Activated naive CD4-positive, alpha-beta T cell treated with anti-CD3 and anti-CD28 coated beads, Interleukin-2, amount 50 U/mL, for 24 hours (primary cell): Measurements from ENCODE around the gene TUG1.
A peak's percentile ranks its signal among the peaks of the same experiment; 100 is the strongest.

Source experiments
- H3K27ac Mint-ChIP-seq: one replicate; pipeline ENCODE4 v1.8.0; 2021; ENCODE audit warnings: mild to moderate bottlenecking, mixed read lengths
- H3K27me3 Mint-ChIP-seq: one replicate; pipeline ENCODE4 v1.8.0; 2021; ENCODE audit warnings: mixed read lengths
- H3K36me3 Mint-ChIP-seq: one replicate; pipeline ENCODE4 v1.8.0; 2021; ENCODE audit warnings: mixed read lengths
- H3K4me1 Mint-ChIP-seq: one replicate; pipeline ENCODE4 v1.8.0; 2021; ENCODE audit warnings: mixed read lengths
- H3K4me3 Mint-ChIP-seq: one replicate; pipeline ENCODE4 v1.8.0; 2021; ENCODE audit warnings: mild to moderate bottlenecking, mixed read lengths
- H3K9me3 Mint-ChIP-seq: one replicate; pipeline ENCODE4 v1.8.0; 2021; ENCODE audit warnings: mixed read lengths

TUG1 gene

DNA sequence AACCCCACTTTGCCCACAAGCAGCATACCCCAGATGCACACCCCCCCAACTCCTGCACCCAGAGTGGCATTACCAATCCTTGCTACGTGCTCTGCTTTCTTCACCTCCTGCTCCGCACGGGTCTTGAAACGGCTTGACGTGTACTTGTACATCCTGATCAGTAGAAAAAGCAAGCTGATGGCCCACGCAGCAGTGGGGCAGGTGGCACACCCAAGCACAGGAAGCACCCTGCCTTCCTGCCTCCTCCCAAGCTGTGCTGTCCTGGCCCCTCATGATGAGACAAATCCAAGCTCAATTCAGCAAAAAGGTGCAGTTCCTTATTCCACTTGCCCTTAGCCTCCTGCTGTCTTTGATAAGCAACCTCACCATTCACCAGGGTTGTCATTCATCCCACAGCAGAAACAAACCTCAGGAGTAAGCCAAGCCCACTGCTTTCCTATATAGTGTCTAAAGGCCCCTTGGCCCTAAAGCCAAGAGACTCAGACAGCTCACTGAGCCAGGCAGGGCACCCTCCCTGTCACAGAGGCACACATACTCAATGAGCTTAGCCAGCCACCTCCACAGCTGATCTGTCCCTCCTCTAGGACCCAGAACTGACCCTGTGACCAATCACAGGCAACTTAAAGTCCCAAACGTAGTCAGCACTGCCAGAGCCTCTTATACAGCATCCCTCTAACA, 28.2 kb upstream of the TUG1 start:
- Mint-ChIP-seq H3K36me3 (peaks cover 26% of the 10 kb centered on the region), H3K9me3 (no peaks in the 10 kb centered on the region), H3K27me3 (no peaks in the 10 kb centered on the region), H3K27ac (peak overlapping the region; percentile 95), H3K4me1 (peaks cover 97% of the 10 kb centered on the region), H3K4me3 (peak overlapping the region; percentile 87)

DNA sequence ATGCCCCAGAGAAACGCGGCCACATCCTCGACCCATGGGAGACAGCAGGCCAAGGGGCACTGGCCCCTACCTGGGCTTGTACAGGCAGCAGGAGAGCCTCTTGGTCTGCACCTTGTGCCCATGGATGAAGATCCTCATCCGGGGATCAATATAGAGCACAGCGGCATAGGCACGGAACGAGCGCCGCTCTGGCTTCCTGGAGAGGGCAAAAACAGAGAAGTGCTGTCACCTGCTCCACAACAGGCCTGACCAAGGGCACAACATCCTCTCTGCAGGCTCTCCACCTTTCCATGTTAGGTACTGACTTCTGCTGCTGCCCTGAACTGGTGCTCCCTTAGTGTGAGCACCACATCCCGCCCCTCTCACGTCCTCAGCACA, 27.7 kb upstream of the TUG1 start:
- Mint-ChIP-seq H3K4me3 (peak overlapping the region; percentile 87), H3K9me3 (no peaks in the 10 kb centered on the region), H3K36me3 (peaks cover 28% of the 10 kb centered on the region), H3K4me1 (peaks cover 97% of the 10 kb centered on the region), H3K27ac (peak overlapping the region; percentile 95), H3K27me3 (no peaks in the 10 kb centered on the region)

DNA sequence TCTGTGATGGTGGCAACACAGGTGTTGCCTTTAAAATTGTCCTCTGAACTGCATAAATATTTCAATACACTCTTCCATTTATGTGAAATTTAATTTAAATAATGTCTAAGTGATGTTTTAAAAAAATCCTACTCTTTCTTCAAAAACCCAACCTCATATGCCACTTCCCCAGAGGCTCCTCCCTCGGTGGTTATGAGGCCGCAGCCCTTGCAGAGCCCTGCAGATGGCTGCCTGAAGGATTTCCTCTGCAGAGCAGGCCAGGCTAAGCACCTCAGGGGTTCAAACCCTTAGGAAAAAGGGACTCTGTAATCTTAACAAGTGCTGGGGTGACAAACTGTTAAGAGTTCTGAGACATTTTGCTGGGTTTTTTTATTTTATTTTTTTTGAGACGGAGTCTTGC, 25.7 kb upstream of the TUG1 start:
- peaks cover 85% of the 10 kb centered on the region for H3K4me1 Mint-ChIP-seq
- no peak overlapping the region for H3K4me3 Mint-ChIP-seq
- peak overlapping the region; percentile 43 for H3K27ac Mint-ChIP-seq
- no peaks in the 10 kb centered on the region for H3K9me3 Mint-ChIP-seq
- no peaks in the 10 kb centered on the region for H3K27me3 Mint-ChIP-seq
- H3K36me3 Mint-ChIP-seq: peaks cover 26% of the 10 kb centered on the region

DNA sequence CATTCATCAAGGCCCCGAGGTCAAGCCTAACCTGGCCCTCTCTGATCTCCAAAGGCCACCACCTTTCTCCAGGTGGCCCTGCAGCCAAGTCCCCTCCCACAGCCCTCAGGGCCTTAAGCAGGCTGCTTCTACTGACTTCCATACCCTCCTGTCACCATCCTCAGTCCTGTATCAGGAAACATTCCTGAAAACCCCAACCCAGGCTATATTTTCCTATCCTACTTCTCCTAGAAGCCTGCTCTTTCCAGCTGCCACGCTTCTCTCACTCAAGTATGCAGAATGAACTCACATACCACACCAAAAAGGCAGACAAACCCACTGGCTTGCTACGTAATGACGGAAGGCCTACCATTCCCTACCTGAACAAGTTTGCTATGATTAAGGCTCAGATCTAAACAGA, 24.1 kb upstream of the TUG1 start:
- Mint-ChIP-seq H3K4me1 (peaks cover 69% of the 10 kb centered on the region), H3K27ac (no peak overlapping the region)

DNA sequence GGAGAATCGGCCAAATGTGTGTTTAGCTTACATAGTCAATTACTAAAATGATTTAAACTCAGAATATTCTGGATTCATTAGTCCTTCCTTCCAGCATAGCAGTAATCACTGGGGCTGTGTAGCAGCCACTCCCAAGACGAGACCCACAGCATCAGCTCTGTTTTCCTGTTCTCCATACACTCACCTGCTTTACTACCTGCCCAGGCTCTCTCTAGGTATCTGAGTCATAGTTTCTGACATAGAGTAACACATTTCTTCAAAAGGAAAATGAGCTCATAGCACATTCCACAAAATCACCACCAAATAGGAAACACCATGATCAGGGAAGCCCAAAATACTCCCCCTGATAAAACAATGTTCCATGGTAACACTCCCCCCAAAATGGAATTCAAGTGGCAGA, 23.4 kb upstream of the TUG1 start:
- Mint-ChIP-seq H3K36me3 (peaks cover 33% of the 10 kb centered on the region), H3K4me3 (no peak overlapping the region), H3K4me1 (peaks cover 67% of the 10 kb centered on the region), H3K27me3 (no peaks in the 10 kb centered on the region), H3K27ac (peak overlapping the region; percentile 76), H3K9me3 (no peaks in the 10 kb centered on the region)

More for the DNA sequence above, 24.1 kb upstream of the TUG1 start:
- Mint-ChIP-seq H3K36me3 (peaks cover 30% of the 10 kb centered on the region), H3K4me3 (no peak overlapping the region), H3K9me3 (no peaks in the 10 kb centered on the region), H3K27me3 (no peaks in the 10 kb centered on the region)

DNA sequence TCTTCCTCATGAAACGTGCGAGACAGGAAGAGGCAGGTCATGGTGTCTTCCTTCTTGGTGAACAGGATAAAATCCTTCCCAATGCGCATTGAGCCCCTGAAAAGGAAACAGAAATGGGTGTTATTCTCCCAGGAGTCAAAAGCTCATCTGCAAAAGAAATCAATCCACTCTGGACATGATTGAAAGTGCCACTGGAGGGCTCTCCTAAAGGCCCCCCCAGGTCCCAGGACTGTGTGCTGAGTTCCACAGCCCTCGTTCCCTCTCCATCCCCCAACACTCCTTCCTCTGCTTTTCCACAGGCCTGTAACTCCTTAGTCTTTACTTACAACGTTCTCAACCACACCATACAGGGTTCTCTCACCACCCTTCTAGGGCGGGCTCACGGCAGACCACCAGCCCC, 22.7 kb upstream of the TUG1 start:
- Mint-ChIP-seq H3K36me3 (peaks cover 36% of the 10 kb centered on the region), H3K4me1 (peaks cover 67% of the 10 kb centered on the region), H3K4me3 (no peak overlapping the region), H3K27ac (peak overlapping the region; percentile 76), H3K27me3 (no peaks in the 10 kb centered on the region), H3K9me3 (no peaks in the 10 kb centered on the region)

DNA sequence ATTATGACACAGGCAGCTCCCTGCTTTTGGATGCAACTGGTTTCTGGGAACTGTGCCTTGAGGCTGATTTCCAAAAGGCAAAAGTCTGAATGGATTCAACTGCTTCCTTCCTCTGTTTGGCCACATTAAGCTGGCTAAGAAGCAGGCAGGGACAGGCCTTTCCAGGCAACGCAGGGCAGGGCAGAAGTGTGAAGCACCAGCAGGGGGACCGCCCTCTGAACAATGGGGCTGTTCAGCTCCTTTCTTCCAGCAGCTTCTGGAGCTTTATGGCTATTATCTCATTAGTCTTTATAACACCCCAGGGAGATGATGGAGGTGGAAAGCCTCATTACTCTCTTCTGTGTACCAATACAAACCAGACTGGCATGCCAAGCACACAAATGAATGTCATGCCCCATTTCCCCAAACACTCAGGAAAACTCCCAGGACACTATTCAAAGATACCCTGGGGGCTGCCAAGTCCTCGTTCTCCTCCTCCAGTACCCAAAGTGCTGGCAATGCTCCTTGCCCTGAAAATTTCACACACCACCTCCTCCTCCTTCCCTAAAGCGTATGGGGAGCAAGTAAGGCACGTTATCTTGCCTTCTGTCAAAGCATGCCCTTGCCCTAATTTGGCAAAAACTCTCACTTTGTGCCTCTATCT, 21.8 kb upstream of the TUG1 start:
- H3K4me1 Mint-ChIP-seq: peaks cover 67% of the 10 kb centered on the region
- no peak overlapping the region for H3K4me3 Mint-ChIP-seq
- H3K9me3 Mint-ChIP-seq: no peaks in the 10 kb centered on the region
- peaks cover 34% of the 10 kb centered on the region for H3K36me3 Mint-ChIP-seq
- no peaks in the 10 kb centered on the region for H3K27me3 Mint-ChIP-seq
- H3K27ac Mint-ChIP-seq: no peak overlapping the region

DNA sequence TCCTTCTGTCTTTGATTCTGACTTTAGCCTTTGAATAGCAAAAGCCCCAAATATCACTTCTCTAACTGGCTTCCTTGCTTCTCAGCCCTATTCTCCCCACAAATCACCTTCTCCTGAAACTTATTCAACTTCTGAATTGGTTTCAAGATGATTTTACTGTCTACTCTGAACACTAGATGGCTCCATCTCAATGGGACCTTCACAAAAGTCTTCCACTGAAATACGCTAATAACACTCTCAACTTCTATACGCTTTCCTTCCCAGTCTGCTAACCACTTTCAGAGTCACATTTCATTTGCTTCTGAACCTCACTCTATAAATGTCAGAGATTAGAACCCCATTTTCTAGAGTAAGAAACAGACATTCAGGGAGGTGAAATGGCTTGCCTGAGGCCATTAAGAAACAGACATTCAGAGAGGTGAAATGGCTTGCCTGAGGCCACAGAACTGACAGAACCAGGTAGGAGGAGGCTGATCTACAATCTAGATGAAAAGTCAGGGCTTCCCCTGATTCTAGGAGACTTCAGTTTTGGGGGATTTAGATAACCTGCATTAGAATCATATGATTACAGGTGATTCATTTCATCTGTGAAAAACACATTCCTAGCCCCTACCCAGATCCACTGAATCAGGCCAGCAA, 21.1 kb upstream of the TUG1 start:
- Mint-ChIP-seq H3K27ac (no peak overlapping the region), H3K4me1 (peaks cover 68% of the 10 kb centered on the region), H3K4me3 (no peak overlapping the region), H3K27me3 (no peaks in the 10 kb centered on the region), H3K36me3 (peaks cover 40% of the 10 kb centered on the region), H3K9me3 (no peaks in the 10 kb centered on the region)

DNA sequence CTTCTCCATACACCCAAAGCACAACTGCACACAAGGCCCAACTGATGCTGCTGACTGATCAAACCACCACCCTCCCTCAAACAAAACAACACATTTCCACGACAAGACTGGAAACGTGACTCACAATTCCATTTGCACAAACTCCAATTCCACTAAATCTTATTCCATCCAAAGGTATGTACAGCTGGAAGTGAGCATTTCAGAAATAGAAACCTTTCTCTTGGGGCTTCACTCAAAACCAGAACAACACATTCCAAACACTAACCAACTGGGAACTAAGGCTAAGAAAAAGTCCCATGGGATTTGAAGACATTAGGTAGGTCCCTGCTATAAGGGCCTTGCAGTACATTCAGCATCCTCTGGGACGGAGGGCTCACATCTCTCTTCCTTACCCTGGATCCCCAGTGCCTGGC, 20.1 kb upstream of the TUG1 start:
- no peaks in the 10 kb centered on the region for H3K9me3 Mint-ChIP-seq
- peaks cover 44% of the 10 kb centered on the region for H3K36me3 Mint-ChIP-seq
- H3K4me3 Mint-ChIP-seq: no peak overlapping the region
- peaks cover 68% of the 10 kb centered on the region for H3K4me1 Mint-ChIP-seq
- peak overlapping the region; percentile 79 for H3K27ac Mint-ChIP-seq
- no peaks in the 10 kb centered on the region for H3K27me3 Mint-ChIP-seq

DNA sequence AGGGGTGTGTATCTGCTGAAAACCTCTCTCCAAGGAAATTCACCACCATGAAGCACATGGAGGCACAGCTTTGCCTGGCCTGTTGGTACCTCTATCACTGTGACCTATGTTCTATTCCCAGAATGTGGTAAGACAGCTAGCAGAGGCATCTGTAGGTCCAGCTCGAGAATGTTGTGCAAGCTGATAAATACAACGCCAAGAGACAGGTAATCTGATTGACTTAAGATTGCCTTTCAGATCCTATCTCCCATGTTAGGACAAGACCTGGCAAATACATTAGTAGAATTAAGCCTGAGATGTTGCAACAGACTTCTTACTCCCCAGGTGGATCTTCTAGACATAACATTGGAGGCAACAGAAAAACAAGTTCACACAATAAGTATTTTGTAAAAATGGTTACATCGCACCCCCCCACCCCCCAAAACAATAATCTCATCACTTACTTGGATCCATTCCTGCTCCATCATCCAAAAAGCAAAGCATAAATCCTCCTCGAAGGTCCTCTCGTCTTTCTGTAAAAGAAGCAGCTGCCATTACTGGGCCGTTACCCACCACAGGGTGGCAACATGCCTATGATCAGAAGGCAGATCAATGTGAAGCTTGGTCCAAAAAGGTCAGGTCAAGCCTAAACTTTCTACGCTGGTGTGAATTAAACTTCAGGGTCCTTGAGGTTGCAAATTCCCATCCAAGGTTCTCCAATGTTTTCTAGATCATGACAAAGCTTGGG, 19.0 kb upstream of the TUG1 start:
- Mint-ChIP-seq H3K4me3 (no peak overlapping the region), H3K27me3 (no peaks in the 10 kb centered on the region), H3K9me3 (no peaks in the 10 kb centered on the region), H3K36me3 (peaks cover 40% of the 10 kb centered on the region), H3K4me1 (peaks cover 66% of the 10 kb centered on the region), H3K27ac (no peak overlapping the region)

DNA sequence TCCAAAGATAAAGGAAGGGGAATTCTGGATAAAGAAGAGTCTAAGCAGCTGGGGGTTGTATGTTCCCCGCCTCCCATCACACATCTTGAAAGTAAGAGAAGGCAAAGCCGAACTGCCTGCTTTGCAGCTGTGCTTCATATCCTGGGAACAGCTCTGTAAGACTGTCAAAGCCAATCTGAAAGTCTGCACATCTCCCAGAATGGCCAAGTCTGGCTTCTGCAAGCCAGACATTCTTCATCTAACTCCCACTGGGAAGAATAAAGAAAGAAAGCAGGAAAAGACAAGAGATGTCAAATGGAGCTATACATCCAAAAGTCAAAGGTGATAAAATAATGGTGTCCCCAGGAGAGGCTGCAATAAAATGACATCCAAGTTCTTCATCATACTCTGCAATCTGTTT, 15.9 kb upstream of the TUG1 start:
- H3K36me3 Mint-ChIP-seq: peaks cover 28% of the 10 kb centered on the region
- no peaks in the 10 kb centered on the region for H3K27me3 Mint-ChIP-seq

DNA sequence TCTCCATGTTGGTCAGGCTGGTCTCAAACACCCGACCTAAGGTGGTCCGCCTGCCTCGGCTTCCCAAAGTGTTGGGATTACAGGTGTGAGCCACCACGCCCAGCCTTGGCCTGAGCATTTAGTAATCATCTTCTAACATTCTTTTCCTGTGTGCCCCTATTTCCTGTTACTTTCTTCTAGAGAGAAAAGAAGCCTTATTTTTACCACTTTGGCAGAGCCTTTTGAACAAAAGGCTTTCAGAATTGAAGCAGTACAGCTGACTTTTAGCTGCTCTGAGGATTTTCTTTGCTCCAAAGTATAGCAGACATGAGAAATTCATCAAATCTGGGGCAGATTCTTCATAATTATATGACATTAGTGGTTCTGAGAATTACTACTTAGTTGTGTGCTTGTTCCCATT, 13.9 kb upstream of the TUG1 start:
- H3K9me3 Mint-ChIP-seq: no peaks in the 10 kb centered on the region
- no peaks in the 10 kb centered on the region for H3K27me3 Mint-ChIP-seq
- peaks cover 89% of the 10 kb centered on the region for H3K4me1 Mint-ChIP-seq
- H3K36me3 Mint-ChIP-seq: peaks cover 21% of the 10 kb centered on the region
- peak overlapping the region; percentile 61 for H3K4me3 Mint-ChIP-seq
- peak overlapping the region; percentile 94 for H3K27ac Mint-ChIP-seq

More for the DNA sequence above, 15.9 kb upstream of the TUG1 start:
- Mint-ChIP-seq H3K4me3 (no peak overlapping the region), H3K27ac (no peak overlapping the region), H3K9me3 (no peaks in the 10 kb centered on the region), H3K4me1 (peaks cover 76% of the 10 kb centered on the region)

DNA sequence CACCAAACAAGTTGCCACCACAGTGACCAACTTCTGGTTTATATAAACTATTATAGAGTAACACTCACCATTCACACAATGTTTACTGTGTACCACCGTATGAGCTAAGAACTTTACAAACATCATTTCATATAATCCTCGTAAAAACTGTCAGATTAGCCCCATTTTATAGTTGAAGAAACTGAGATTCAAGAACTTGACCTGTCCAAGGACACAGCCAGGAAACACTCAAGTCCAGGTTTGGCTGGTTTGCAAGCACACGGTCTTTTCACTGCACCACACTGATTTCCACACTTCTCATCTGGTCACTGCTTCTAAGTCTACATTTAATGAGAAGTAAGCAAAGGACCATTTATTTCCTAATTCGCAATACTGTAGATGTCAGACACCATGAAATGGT, 4.2 kb upstream of the TUG1 start:
- Mint-ChIP-seq H3K9me3 (peaks cover 9% of the 10 kb centered on the region), H3K27me3 (no peaks in the 10 kb centered on the region), H3K36me3 (peaks cover 25% of the 10 kb centered on the region), H3K27ac (no peak overlapping the region), H3K4me1 (peaks cover 35% of the 10 kb centered on the region), H3K4me3 (no peak overlapping the region)

DNA sequence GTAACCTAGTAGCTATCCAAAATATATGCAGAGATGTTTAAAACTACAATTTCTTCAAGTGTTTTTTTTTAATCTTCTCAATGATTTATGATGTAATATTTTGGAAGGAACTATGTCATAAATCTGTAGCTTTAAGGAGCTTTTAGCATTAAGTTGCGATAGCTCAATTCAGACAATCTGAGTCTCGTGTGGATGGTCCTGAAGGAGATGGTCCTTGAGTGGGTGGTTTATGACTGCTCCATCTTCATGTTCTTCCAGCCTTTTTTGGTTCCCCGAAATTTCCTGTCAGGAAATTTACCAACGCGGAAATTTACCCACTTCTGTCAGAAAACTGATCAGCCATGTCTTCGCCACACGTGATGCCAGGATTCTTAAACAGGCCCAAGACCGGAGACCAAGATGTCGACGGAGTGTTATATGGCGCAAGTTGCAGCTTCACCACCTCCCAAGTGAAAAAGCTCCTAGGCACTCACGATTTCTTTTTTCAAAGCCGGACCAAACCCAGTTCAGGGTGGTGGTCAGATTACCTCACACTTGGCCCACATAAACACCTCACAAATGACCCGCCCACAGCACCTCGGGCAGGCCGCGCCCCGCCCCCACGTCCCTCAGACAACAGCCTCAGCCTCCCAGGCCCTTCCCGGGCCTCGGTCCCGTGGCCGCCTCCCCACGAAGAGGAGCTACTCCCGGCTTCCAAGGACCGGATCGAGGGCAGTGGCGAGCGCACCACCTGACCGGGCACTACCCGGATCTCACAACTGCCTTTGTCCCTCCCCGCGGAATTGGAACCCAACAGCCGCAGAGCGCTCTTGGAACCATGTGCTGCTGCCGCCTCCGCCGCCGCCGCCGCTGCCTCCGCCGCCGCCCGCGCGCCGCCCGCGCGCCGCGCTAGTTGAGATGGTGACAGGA, 796 bp upstream of the TUG1 start, which contains the start of gene MORC2:
TSS of gene MORC2 (minus strand) at position 760 of the 909 bp plus-strand sequence. CDS start 885 bp downstream, outside the sequence.
- H3K36me3 Mint-ChIP-seq: peaks cover 51% of the 10 kb centered on the region
- peaks cover 66% of the 10 kb centered on the region for H3K4me1 Mint-ChIP-seq
- peaks cover 25% of the 10 kb centered on the region for H3K9me3 Mint-ChIP-seq
- H3K4me3 Mint-ChIP-seq: peak within 1 kb of the TSS; percentile 96
- H3K27me3 Mint-ChIP-seq: no peaks in the 10 kb centered on the region
- H3K27ac Mint-ChIP-seq: peak within 1 kb of the TSS; percentile 98
